HL-60 (cell line): ENCODE measurements around the gene PILRB.

Experiments used
- DNase-seq, 2 experiments: peaks; one replicate each; pipeline ENCODE4 v3.0.0-alpha.2; 2010 to 2020; ENCODE audit warnings: low read depth in 1 of 2, low spot score in 1 of 2
- H3K27ac ChIP-seq: fragments of 250-450 bp; sonication (Bioruptor Pico); replicated peaks from 2 replicates; pipeline ENCODE4 v1.5.1; 2020; ENCODE audit warnings: mild to moderate bottlenecking, moderate library complexity
- H3K27me3 ChIP-seq: fragments of 250-450 bp; sonication (Bioruptor Pico); 2 replicates; pipeline ENCODE4 v1.5.1; 2021; ENCODE audit warnings: mild to moderate bottlenecking, moderate library complexity; ENCODE audit not compliant: insufficient read depth, poor library complexity, severe bottlenecking
- H3K4me3 ChIP-seq: replicated peaks from 2 replicates; pipeline ENCODE4 v1.5.1; 2011; ENCODE audit warnings: mild to moderate bottlenecking, control low read depth, low read length; ENCODE audit not compliant: insufficient read depth
- GABPA ChIP-seq: IDR thresholded peaks from 2 replicates; pipeline ENCODE4 v1.6.1; 2012; ENCODE audit warnings: low read depth
- POLR2AphosphoS5 ChIP-seq: IDR thresholded peaks from 2 replicates; pipeline ENCODE4 v1.6.1; 2012; ENCODE audit warnings: low read depth
- REST ChIP-seq: IDR thresholded peaks from 2 replicates; pipeline ENCODE4 v1.6.1; 2012; ENCODE audit warnings: low read depth; ENCODE audit not compliant: insufficient replicate concordance
- SPI1 ChIP-seq: IDR thresholded peaks from 2 replicates; pipeline ENCODE4 v1.6.1; 2012; ENCODE audit warnings: low read depth, mild to moderate bottlenecking, borderline replicate concordance
- TF ChIP-seq, protein P1 (sequence below): IDR thresholded peaks from one replicate; pipeline ENCODE4 v1.5.1; 2011; ENCODE audit warnings: low read length, control low read depth, inconsistent platforms; ENCODE audit not compliant: insufficient read depth

PILRB gene

GRCh38 chr7:100384628-100385294 lies 26.8 kb downstream of the PILRB start:
- H3K4me3 ChIP-seq, result no peak overlapping the region
- no peak for TF ChIP-seq POLR2AphosphoS5
- TF ChIP-seq SPI1, result no peak
- TF ChIP-seq GABPA, result no peak
- TF ChIP-seq, protein P1, sequence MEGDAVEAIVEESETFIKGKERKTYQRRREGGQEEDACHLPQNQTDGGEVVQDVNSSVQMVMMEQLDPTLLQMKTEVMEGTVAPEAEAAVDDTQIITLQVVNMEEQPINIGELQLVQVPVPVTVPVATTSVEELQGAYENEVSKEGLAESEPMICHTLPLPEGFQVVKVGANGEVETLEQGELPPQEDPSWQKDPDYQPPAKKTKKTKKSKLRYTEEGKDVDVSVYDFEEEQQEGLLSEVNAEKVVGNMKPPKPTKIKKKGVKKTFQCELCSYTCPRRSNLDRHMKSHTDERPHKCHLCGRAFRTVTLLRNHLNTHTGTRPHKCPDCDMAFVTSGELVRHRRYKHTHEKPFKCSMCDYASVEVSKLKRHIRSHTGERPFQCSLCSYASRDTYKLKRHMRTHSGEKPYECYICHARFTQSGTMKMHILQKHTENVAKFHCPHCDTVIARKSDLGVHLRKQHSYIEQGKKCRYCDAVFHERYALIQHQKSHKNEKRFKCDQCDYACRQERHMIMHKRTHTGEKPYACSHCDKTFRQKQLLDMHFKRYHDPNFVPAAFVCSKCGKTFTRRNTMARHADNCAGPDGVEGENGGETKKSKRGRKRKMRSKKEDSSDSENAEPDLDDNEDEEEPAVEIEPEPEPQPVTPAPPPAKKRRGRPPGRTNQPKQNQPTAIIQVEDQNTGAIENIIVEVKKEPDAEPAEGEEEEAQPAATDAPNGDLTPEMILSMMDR, result no peak
- no peak for TF ChIP-seq REST
- DNase-seq, result no peak
- H3K27me3 ChIP-seq, result no peaks in the 10 kb centered on the region
- no peak overlapping the region for H3K27ac ChIP-seq

GRCh38 chr7:100386940-100387339 lies 29.0 kb downstream of the PILRB start:
- no peak for DNase-seq
- Histone ChIP-seq H3K4me3 (no peak overlapping the region), H3K27ac (no peak overlapping the region), H3K27me3 (no peaks in the 10 kb centered on the region)
- TF ChIP-seq GABPA, result no peak
- TF ChIP-seq, protein P1, result no peak
- TF ChIP-seq SPI1, result no peak
- no peak for TF ChIP-seq REST
- no peak for TF ChIP-seq POLR2AphosphoS5

DNA sequence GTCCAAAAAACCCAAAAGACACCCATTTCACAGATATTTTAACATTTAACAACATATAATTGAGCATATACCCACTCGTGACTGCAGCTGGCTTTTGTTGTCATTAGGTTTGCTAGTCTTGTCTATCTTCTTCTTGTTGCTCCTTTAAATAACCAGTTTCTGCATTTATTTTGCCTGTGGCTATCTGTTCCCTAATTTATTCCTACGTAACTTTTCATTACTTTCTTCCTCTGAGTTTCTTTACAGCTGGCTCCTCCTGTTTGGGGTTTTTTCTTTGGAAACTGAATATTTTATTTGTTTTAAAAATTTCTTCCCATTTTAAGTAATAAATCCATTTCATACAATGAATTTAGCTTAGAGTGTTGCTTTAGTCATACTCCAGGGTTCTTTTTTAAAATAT lies 29.8 kb downstream of the PILRB start:
- TF ChIP-seq SPI1, result no peak
- no peak for TF ChIP-seq POLR2AphosphoS5
- TF ChIP-seq REST, result no peak
- no peak for TF ChIP-seq GABPA
- TF ChIP-seq, protein P1, result no peak
- no peak overlapping the region for H3K4me3 ChIP-seq
- no peak overlapping the region for H3K27ac ChIP-seq

More for the DNA sequence above, 29.8 kb downstream of the PILRB start:
- no peaks in the 10 kb centered on the region for H3K27me3 ChIP-seq
- no peak for DNase-seq
